HepG2 (cell line): ENCODE data around the gene MATK. TPM values are rescaled to one million over a fixed set of nuclear protein-coding genes. Genes with fewer than 3 reads are reported as not detected.

Source experiments
- EHMT2 ChIP-seq: fragments of 200-600 bp; sonication (generic); IDR thresholded peaks from 2 replicates; pipeline ENCODE4 v1.7.0; 2017; ENCODE audit warnings: antibody characterized with exemption, low read depth, low read length, borderline replicate concordance
- PHF5A ChIP-seq: IDR thresholded peaks from one replicate; pipeline ENCODE4 v1.6.1; 2018; ENCODE audit warnings: low read depth, missing genetic modification reagents; ENCODE audit not compliant: unreplicated experiment
- SATB2 ChIP-seq: sonication (generic); formaldehyde crosslinking; IDR thresholded peaks from 2 replicates; pipeline ENCODE4 v1.5.0; 2020; ENCODE audit warnings: missing genetic modification reagents
- ZNF253 ChIP-seq: sonication (generic); formaldehyde crosslinking; IDR thresholded peaks from 2 replicates; pipeline ENCODE4 v1.8.0; 2022; ENCODE audit warnings: mild to moderate bottlenecking, missing genetic modification reagents, borderline replicate concordance
- ZNF543 ChIP-seq: sonication (generic); formaldehyde crosslinking; IDR thresholded peaks from 2 replicates; pipeline ENCODE4 v1.4.0; 2020; ENCODE audit warnings: mild to moderate bottlenecking, missing genetic modification reagents
- polyA plus RNA-seq, 8 experiments: library from polyadenylated mRNA; depleted of rRNA in 3 of 8; stranded (reverse) in 7 of 8; unstranded in 1 of 8; fragments of >200 nt; fragmentation: Illumina TruSeq in 4 of 8; extraction: Trizol in 4 of 8; gene quantifications; 2 replicates each; pipeline versions ENCODE4 v1.2.1 to v1.2.3, GENCODE V29; 2011 to 2016; ENCODE audit warnings: low read depth in 4 of 8, missing spikeins in 1 of 8, mixed read lengths in 1 of 8; ENCODE audit not compliant: insufficient read depth in 1 of 8
- total RNA-seq, 5 experiments: library from RNA; depleted of rRNA; stranded (reverse); fragments of >200 nt; fragmentation: Illumina TruSeq; extraction: Trizol; gene quantifications; 2 replicates each; pipeline ENCODE4 v1.2.3, GENCODE V29; 2016; ENCODE audit warnings: low read depth in 1 of 5
- TF ChIP-seq, protein P1 (sequence below): sonication (generic); formaldehyde crosslinking; conservative IDR thresholded peaks from 2 replicates; pipeline ENCODE4 v1.4.0; 2020; ENCODE audit warnings: missing genetic modification reagents
- TF ChIP-seq, protein P2 (sequence below): sonication (generic); formaldehyde crosslinking; IDR thresholded peaks from 2 replicates; pipeline ENCODE4 v1.8.0; 2022; ENCODE audit warnings: low read depth, missing genetic modification reagents
- TF ChIP-seq, protein P3 (sequence below): sonication (generic); formaldehyde crosslinking; IDR thresholded peaks from 2 replicates; pipeline ENCODE4 v1.4.0; 2020; ENCODE audit warnings: missing genetic modification reagents
- TF ChIP-seq, protein P4 (sequence below): sonication (generic); formaldehyde crosslinking; IDR thresholded peaks from 2 replicates; pipeline ENCODE4 v1.5.0; 2020; ENCODE audit warnings: missing genetic modification reagents
- TF ChIP-seq, protein P5 (sequence below): sonication (generic); formaldehyde crosslinking; IDR thresholded peaks from 2 replicates; pipeline ENCODE4 v1.4.0; 2020; ENCODE audit warnings: mild to moderate bottlenecking, missing genetic modification reagents
- TF ChIP-seq, protein P6 (sequence below): sonication (generic); IDR thresholded peaks from 2 replicates; pipeline ENCODE4 v1.6.1; 2016; ENCODE audit warnings: low read depth, borderline replicate concordance

Gene MATK
- total and polyA plus RNA-seq, 2 of the 13 experiments (the other 11 are each of a cell fraction or from before 2014, with no cell fraction given), result 0.09 TPM; not detected in 1

DNA sequence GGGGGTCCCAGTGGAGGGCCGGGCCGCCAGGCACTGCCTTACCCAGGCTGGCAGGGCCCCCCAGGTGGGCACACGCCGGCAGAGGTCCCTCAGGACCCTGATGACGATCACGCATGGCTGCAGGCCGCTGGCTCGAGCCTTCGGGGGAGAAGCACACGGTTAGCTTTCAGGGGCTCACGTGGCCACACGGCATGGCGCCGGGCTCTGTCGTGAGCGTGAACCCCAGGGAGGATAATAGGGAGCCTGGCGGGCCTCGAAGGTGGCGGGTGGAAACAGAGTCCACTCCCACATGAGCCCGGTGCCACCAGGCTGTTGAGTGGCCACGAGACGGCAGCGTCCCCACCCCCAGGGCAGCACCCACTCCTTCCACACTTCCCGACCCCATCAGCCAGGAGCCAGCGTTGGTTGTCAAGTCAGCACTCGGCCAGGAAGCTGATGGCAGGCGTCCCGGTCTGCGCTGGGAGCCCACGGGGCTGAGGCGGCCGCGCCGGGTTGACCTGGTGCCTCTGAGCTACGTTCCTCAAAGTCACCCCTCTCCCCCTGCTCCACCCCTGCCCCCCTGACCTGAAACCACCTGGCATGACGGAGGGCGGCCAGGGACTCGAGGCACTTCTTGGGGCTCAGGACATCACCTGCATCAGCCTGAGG lies 24.7 kb upstream of the MATK start (continued):
- TF ChIP-seq, protein P1, sequence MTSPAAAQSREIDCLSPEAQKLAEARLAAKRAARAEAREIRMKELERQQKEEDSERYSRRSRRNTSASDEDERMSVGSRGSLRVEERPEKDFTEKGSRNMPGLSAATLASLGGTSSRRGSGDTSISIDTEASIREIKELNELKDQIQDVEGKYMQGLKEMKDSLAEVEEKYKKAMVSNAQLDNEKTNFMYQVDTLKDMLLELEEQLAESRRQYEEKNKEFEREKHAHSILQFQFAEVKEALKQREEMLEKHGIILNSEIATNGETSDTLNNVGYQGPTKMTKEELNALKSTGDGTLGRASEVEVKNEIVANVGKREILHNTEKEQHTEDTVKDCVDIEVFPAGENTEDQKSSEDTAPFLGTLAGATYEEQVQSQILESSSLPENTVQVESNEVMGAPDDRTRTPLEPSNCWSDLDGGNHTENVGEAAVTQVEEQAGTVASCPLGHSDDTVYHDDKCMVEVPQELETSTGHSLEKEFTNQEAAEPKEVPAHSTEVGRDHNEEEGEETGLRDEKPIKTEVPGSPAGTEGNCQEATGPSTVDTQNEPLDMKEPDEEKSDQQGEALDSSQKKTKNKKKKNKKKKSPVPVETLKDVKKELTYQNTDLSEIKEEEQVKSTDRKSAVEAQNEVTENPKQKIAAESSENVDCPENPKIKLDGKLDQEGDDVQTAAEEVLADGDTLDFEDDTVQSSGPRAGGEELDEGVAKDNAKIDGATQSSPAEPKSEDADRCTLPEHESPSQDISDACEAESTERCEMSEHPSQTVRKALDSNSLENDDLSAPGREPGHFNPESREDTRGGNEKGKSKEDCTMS, result no peak
- TF ChIP-seq, protein P2, sequence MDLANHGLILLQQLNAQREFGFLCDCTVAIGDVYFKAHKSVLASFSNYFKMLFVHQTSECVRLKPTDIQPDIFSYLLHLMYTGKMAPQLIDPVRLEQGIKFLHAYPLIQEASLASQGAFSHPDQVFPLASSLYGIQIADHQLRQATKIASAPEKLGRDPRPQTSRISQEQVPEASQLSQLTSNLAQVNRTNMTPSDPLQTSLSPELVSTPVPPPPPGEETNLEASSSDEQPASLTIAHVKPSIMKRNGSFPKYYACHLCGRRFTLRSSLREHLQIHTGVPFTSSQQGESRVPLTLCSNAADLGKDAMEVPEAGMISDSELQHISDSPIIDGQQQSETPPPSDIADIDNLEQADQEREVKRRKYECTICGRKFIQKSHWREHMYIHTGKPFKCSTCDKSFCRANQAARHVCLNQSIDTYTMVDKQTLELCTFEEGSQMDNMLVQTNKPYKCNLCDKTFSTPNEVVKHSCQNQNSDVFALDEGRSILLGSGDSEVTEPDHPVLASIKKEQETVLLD (CRISPR knock-in tag), result no peak
- TF ChIP-seq SATB2 (no peak), PHF5A (CRISPR knock-in tag) (no peak), ZNF253 (CRISPR knock-in tag) (no peak), EHMT2 (no peak), ZNF543 (CRISPR knock-in tag) (no peak)
- TF ChIP-seq, protein P3, sequence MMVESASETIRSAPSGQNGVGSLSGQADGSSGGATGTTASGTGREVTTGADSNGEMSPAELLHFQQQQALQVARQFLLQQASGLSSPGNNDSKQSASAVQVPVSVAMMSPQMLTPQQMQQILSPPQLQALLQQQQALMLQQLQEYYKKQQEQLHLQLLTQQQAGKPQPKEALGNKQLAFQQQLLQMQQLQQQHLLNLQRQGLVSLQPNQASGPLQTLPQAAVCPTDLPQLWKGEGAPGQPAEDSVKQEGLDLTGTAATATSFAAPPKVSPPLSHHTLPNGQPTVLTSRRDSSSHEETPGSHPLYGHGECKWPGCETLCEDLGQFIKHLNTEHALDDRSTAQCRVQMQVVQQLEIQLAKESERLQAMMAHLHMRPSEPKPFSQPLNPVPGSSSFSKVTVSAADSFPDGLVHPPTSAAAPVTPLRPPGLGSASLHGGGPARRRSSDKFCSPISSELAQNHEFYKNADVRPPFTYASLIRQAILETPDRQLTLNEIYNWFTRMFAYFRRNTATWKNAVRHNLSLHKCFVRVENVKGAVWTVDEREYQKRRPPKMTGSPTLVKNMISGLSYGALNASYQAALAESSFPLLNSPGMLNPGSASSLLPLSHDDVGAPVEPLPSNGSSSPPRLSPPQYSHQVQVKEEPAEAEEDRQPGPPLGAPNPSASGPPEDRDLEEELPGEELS (CRISPR knock-in tag), result no peak
- TF ChIP-seq, protein P4, sequence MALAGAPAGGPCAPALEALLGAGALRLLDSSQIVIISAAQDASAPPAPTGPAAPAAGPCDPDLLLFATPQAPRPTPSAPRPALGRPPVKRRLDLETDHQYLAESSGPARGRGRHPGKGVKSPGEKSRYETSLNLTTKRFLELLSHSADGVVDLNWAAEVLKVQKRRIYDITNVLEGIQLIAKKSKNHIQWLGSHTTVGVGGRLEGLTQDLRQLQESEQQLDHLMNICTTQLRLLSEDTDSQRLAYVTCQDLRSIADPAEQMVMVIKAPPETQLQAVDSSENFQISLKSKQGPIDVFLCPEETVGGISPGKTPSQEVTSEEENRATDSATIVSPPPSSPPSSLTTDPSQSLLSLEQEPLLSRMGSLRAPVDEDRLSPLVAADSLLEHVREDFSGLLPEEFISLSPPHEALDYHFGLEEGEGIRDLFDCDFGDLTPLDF, result no peak
- TF ChIP-seq, protein P5, sequence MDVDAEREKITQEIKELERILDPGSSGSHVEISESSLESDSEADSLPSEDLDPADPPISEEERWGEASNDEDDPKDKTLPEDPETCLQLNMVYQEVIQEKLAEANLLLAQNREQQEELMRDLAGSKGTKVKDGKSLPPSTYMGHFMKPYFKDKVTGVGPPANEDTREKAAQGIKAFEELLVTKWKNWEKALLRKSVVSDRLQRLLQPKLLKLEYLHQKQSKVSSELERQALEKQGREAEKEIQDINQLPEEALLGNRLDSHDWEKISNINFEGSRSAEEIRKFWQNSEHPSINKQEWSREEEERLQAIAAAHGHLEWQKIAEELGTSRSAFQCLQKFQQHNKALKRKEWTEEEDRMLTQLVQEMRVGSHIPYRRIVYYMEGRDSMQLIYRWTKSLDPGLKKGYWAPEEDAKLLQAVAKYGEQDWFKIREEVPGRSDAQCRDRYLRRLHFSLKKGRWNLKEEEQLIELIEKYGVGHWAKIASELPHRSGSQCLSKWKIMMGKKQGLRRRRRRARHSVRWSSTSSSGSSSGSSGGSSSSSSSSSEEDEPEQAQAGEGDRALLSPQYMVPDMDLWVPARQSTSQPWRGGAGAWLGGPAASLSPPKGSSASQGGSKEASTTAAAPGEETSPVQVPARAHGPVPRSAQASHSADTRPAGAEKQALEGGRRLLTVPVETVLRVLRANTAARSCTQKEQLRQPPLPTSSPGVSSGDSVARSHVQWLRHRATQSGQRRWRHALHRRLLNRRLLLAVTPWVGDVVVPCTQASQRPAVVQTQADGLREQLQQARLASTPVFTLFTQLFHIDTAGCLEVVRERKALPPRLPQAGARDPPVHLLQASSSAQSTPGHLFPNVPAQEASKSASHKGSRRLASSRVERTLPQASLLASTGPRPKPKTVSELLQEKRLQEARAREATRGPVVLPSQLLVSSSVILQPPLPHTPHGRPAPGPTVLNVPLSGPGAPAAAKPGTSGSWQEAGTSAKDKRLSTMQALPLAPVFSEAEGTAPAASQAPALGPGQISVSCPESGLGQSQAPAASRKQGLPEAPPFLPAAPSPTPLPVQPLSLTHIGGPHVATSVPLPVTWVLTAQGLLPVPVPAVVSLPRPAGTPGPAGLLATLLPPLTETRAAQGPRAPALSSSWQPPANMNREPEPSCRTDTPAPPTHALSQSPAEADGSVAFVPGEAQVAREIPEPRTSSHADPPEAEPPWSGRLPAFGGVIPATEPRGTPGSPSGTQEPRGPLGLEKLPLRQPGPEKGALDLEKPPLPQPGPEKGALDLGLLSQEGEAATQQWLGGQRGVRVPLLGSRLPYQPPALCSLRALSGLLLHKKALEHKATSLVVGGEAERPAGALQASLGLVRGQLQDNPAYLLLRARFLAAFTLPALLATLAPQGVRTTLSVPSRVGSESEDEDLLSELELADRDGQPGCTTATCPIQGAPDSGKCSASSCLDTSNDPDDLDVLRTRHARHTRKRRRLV, result no peak
- TF ChIP-seq, protein P6, sequence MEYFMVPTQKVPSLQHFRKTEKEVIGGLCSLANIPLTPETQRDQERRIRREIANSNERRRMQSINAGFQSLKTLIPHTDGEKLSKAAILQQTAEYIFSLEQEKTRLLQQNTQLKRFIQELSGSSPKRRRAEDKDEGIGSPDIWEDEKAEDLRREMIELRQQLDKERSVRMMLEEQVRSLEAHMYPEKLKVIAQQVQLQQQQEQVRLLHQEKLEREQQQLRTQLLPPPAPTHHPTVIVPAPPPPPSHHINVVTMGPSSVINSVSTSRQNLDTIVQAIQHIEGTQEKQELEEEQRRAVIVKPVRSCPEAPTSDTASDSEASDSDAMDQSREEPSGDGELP, result no peak
